ENCODE measurements around the gene DST. TPM values are rescaled to one million over a fixed set of nuclear protein-coding genes. Genes with fewer than 3 reads are reported as not detected.

DST gene
- total and polyA plus RNA-seq, 2 of the 8 experiments (the other 6 are each of a cell fraction or from before 2014, with no cell fraction given), result 49.4 to 116 TPM

DNA sequence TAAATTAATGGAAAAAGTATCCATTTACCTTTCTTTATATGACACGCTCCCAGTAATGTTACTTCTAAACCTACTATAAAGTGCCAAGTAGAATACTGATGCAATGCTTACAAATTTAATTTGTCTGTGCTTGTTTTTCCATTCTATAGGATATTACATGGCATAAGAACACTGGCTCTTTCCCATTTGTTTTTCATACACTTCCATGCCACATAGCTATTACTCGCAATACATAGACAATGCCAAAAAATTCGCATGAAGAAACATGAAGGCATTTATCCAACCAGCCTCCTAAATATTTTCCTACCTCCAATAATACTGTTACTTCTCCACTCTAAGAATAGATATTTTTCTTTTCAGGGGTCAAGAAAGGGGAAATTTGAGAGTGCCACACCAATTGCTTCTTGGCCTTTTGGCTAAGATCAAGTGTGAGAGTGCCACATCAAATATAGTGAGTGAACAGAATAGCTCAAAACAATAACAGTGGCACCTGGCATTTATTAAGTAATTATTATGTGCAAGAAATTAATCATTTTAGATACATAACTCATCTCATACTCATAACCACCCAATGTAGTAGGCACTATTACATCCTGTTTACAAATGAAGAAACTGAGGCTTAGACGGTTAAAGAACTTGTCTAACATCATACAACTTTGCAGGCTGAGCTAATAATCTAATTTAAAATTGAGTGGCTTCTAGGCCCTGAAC is 845 bp upstream of the DST start (continued):
- TF ChIP-seq NRF1 (IDR thresholded peaks at IDR 0.05; ENCODE audit: low read depth, low read length) (no peak), BACH1 (IDR thresholded peaks at IDR 0.05; ENCODE audit: low read length) (no peak)
